ENCODE measurements around the gene ADNP2.

ADNP2 gene

GRCh38 chr18:80173060-80173459, 64.0 kb downstream of the ADNP2 start:
- CTCF ChIA-PET: interaction anchor here (1.4 to 11.5 kb wide), 2 partner anchors 9 to 16 kb away, joined by 5 to 133 read pairs; no protein-coding TSS in a partner anchor
- TF ChIP-seq CTCF (IDR thresholded peaks at IDR 0.05; ENCODE audit: insufficient read depth, low read length, missing control alignments): no peak
- H3K4me3 ChIP-seq (ENCODE audit: low read depth, low read length): no peak overlapping the region
- DNase-seq (ENCODE audit: low read depth, low spot score): no peak
- POLR2A ChIA-PET: no interaction called here

GRCh38 chr18:80175451-80176204, 66.6 kb downstream of the ADNP2 start:
- ChIA-PET CTCF (interaction anchor here (1.0 to 11.5 kb wide), 3 partner anchors 13 to 82 kb away, joined by 3 to 133 read pairs (median 3); no protein-coding TSS in a partner anchor), POLR2A (no interaction called here)
- H3K4me3 ChIP-seq (ENCODE audit: low read depth, low read length): no peak overlapping the region
- no peak for TF ChIP-seq CTCF (IDR thresholded peaks at IDR 0.05; ENCODE audit: insufficient read depth, low read length, missing control alignments)
- no peak for DNase-seq (ENCODE audit: low read depth, low spot score)

- DNase-seq (ENCODE audit: low read depth, low spot score): no peak
- peak overlapping the region; percentile 8; the same call in 1 of the 2 replicates for H3K4me3 ChIP-seq (ENCODE audit: low read depth, low read length)
- no peak for TF ChIP-seq CTCF (IDR thresholded peaks at IDR 0.05; ENCODE audit: insufficient read depth, low read length, missing control alignments)
- CTCF ChIA-PET: interaction anchor here (1.0 to 11.5 kb wide), 3 partner anchors 14 to 82 kb away, joined by 3 to 133 read pairs (median 3); no protein-coding TSS in a partner anchor
- POLR2A ChIA-PET: no interaction called here
These were observed 67.4 kb downstream of the ADNP2 start for GRCh38 chr18:80176334-80177073.

GRCh38 chr18:80177128-80177527, 68.1 kb downstream of the ADNP2 start:
- POLR2A ChIA-PET: no interaction called here

GRCh38 chr18:80178935-80179818, 70.1 kb downstream of the ADNP2 start:
- no peak overlapping the region for H3K4me3 ChIP-seq (ENCODE audit: low read depth, low read length)
- no peak for DNase-seq (ENCODE audit: low read depth, low spot score)
- ChIA-PET CTCF (no interaction called here), POLR2A (no interaction called here)
- no peak for TF ChIP-seq CTCF (IDR thresholded peaks at IDR 0.05; ENCODE audit: insufficient read depth, low read length, missing control alignments)

More at GRCh38 chr18:80177128-80177527, 68.1 kb downstream of the ADNP2 start:
- no peak for TF ChIP-seq CTCF (IDR thresholded peaks at IDR 0.05; ENCODE audit: insufficient read depth, low read length, missing control alignments)
- no peak for DNase-seq (ENCODE audit: low read depth, low spot score)
- CTCF ChIA-PET: no interaction called here
- no peak overlapping the region for H3K4me3 ChIP-seq (ENCODE audit: low read depth, low read length)
